K562 (cell line): ENCODE data around the gene LGR6. TPM values are rescaled to one million over a fixed set of nuclear protein-coding genes. Genes with fewer than 3 reads are reported as not detected.

Experiments used
- E2F3 ChIP-seq: fragments of 250-450 bp; sonication (Bioruptor Pico); IDR thresholded peaks from 2 replicates; pipeline ENCODE4 v1.4.0; 2020; ENCODE audit warnings: mild to moderate bottlenecking
- GTF2F1 ChIP-seq: IDR thresholded peaks from 2 replicates; pipeline ENCODE4 v1.6.1; 2011; ENCODE audit warnings: low read depth, low read length, improper control_type of control experiment
- HEY1 ChIP-seq: fragments of 250-450 bp; sonication (Bioruptor Pico); IDR thresholded peaks from 2 replicates; pipeline ENCODE4 v1.5.0; 2020; ENCODE audit warnings: mild to moderate bottlenecking, moderate library complexity, borderline replicate concordance
- ID3 ChIP-seq, 2 experiments: fragments of 250-450 bp in 1 of 2; fragments of 450-650 bp in 1 of 2; sonication (Bioruptor Pico) in 1 of 2; IDR thresholded peaks; 2 replicates each; pipeline versions ENCODE4 v1.6.1 to v1.8.0; 2016 to 2021; ENCODE audit warnings: mild to moderate bottlenecking in 2 of 2, moderate library complexity in 2 of 2, missing compliant biosample characterization in 1 of 2, missing genetic modification characterization in 1 of 2
- MYNN ChIP-seq, 2 experiments: sonication (generic); formaldehyde crosslinking in 1 of 2; IDR thresholded peaks; 2 replicates each; pipeline versions ENCODE4 v1.5.0 to v1.6.1; 2016 to 2020; ENCODE audit warnings: antibody characterized with exemption in 1 of 2, missing genetic modification reagents in 1 of 2
- NFIC ChIP-seq: fragments of 450-650 bp; IDR thresholded peaks from 2 replicates; pipeline ENCODE4 v1.6.1; 2017; ENCODE audit warnings: mild to moderate bottlenecking, inconsistent platforms
- POLR3G ChIP-seq: IDR thresholded peaks from 2 replicates; pipeline ENCODE4 v1.6.1; 2011; ENCODE audit not compliant: insufficient read length, insufficient replicate concordance; ENCODE audit errors: extremely low read depth
- RBM25 ChIP-seq: fragments of 200-400 bp; formaldehyde crosslinking; IDR thresholded peaks from 2 replicates; pipeline ENCODE4 v1.6.1; 2018; ENCODE audit warnings: low read length, low read depth, moderate library complexity; ENCODE audit not compliant: severe bottlenecking
- XRCC3 ChIP-seq: fragments of 450-650 bp; IDR thresholded peaks from 2 replicates; pipeline ENCODE4 v1.6.1; 2017; ENCODE audit warnings: mild to moderate bottlenecking, moderate library complexity
- ZC3H8 ChIP-seq: fragments of 450-650 bp; IDR thresholded peaks from 2 replicates; pipeline ENCODE4 v1.6.1; 2017
- ZNF3 ChIP-seq: fragments of 250-450 bp; sonication (Bioruptor Pico); IDR thresholded peaks from 2 replicates; pipeline ENCODE4 v1.5.0; 2021; ENCODE audit warnings: mild to moderate bottlenecking, moderate library complexity
- ZNF592 ChIP-seq: fragments of 450-650 bp; IDR thresholded peaks from 2 replicates; pipeline ENCODE4 v1.6.1; 2017; ENCODE audit warnings: antibody characterized with exemption, mild to moderate bottlenecking
- polyA plus RNA-seq, 8 experiments: library from polyadenylated mRNA; depleted of rRNA in 4 of 8; stranded (reverse) in 5 of 8; unstranded in 3 of 8; fragments of >200 nt; fragmentation: Nextera tagmentation in 2 of 8; fragmentation: Illumina TruSeq in 1 of 8; extraction: Ambion mirVana in 2 of 8; extraction: Trizol in 1 of 8; gene quantifications; 2 replicates each; pipeline versions ENCODE4 v1.2.1 to v1.2.3, GENCODE V29; 2011 to 2014; ENCODE audit warnings: inconsistent platforms in 1 of 8, missing spikeins in 1 of 8
- total RNA-seq, 7 experiments: library from RNA; depleted of rRNA in 6 of 7; stranded (reverse); fragments of >200 nt in 6 of 7; fragmentation: Illumina TruSeq in 2 of 7; extraction: Trizol in 2 of 7; gene quantifications; 2 replicates each; pipeline versions ENCODE4 v1.2.1 to v1.2.3, GENCODE V29; 2011 to 2021; ENCODE audit warnings: low replicate concordance in 1 of 7
- TF ChIP-seq, protein P1 (sequence below): fragments of 250-450 bp; sonication (Bioruptor Pico); IDR thresholded peaks from 2 replicates; pipeline ENCODE4 v1.5.0; 2020; ENCODE audit warnings: mild to moderate bottlenecking, borderline replicate concordance
- TF ChIP-seq, protein P2 (sequence below): sonication (generic); formaldehyde crosslinking; IDR thresholded peaks from 2 replicates; pipeline ENCODE4 v1.8.0; 2023; ENCODE audit warnings: mild to moderate bottlenecking, missing genetic modification reagents

LGR6 gene
- total and polyA plus RNA-seq, 9 of the 15 experiments (the other 6 are each of a cell fraction or from before 2014, with no cell fraction given): 0.01 to 0.54 (median 0.17) TPM; not detected in 1

- no peak for TF ChIP-seq XRCC3
- no peak; the same call in 1 of the 2 replicates for TF ChIP-seq ZNF592
- TF ChIP-seq ZNF3: no peak
- no peak for TF ChIP-seq MYNN (IDR thresholded peaks at IDR 0.05)
- no peak for TF ChIP-seq MYNN (CRISPR knock-in tag; IDR thresholded peaks at IDR 0.05)
- no peak; the same call in 1 of the 2 replicates for TF ChIP-seq GTF2F1
- no peak for TF ChIP-seq HEY1 (CRISPR knock-in tag)
- no peak for TF ChIP-seq POLR3G
- peak; percentile 73 for TF ChIP-seq E2F3 (CRISPR knock-in tag)
- no peak for TF ChIP-seq ID3 (CRISPR knock-in tag; IDR thresholded peaks at IDR 0.05)
- peak; percentile 81 for TF ChIP-seq ID3 (tag; IDR thresholded peaks at IDR 0.05)
- TF ChIP-seq NFIC: no peak; the same call in 1 of the 2 replicates
- TF ChIP-seq, protein P1, sequence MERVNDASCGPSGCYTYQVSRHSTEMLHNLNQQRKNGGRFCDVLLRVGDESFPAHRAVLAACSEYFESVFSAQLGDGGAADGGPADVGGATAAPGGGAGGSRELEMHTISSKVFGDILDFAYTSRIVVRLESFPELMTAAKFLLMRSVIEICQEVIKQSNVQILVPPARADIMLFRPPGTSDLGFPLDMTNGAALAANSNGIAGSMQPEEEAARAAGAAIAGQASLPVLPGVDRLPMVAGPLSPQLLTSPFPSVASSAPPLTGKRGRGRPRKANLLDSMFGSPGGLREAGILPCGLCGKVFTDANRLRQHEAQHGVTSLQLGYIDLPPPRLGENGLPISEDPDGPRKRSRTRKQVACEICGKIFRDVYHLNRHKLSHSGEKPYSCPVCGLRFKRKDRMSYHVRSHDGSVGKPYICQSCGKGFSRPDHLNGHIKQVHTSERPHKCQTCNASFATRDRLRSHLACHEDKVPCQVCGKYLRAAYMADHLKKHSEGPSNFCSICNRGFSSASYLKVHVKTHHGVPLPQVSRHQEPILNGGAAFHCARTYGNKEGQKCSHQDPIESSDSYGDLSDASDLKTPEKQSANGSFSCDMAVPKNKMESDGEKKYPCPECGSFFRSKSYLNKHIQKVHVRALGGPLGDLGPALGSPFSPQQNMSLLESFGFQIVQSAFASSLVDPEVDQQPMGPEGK (CRISPR knock-in tag): no peak
- TF ChIP-seq RBM25: no peak
- no peak for TF ChIP-seq ZC3H8
- TF ChIP-seq, protein P2, sequence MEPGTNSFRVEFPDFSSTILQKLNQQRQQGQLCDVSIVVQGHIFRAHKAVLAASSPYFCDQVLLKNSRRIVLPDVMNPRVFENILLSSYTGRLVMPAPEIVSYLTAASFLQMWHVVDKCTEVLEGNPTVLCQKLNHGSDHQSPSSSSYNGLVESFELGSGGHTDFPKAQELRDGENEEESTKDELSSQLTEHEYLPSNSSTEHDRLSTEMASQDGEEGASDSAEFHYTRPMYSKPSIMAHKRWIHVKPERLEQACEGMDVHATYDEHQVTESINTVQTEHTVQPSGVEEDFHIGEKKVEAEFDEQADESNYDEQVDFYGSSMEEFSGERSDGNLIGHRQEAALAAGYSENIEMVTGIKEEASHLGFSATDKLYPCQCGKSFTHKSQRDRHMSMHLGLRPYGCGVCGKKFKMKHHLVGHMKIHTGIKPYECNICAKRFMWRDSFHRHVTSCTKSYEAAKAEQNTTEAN (CRISPR knock-in tag): no peak
These were observed 155.1 kb downstream of the LGR6 start, which contains the start of gene PPP1R12B (continued) for GRCh38 chr1:202348509-202349205.
